HepG2 (cell line): ENCODE measurements around the gene BPIFB2. TPM values are rescaled to one million over a fixed set of nuclear protein-coding genes. Genes with fewer than 3 reads are reported as not detected.

Source experiments
- AGO1 ChIP-seq: fragments of 200-400 bp; formaldehyde crosslinking; IDR thresholded peaks from 2 replicates; pipeline ENCODE4 v1.6.1; 2017; ENCODE audit warnings: mild to moderate bottlenecking, low read depth, low read length, moderate library complexity; ENCODE audit not compliant: poor library complexity, severe bottlenecking
- CBX2 ChIP-seq, 2 experiments: fragments of 200-600 bp in 1 of 2; sonication (generic); formaldehyde crosslinking in 1 of 2; IDR thresholded peaks; 2 replicates each; pipeline versions ENCODE4 v1.7.0 to v1.8.1; 2018 to 2022; ENCODE audit warnings: low read depth in 2 of 2, low read length in 1 of 2, mild to moderate bottlenecking in 1 of 2, missing genetic modification reagents in 1 of 2
- HNRNPLL ChIP-seq: fragments of 200-400 bp; formaldehyde crosslinking; IDR thresholded peaks from 2 replicates; pipeline ENCODE4 v1.6.1; 2017; ENCODE audit warnings: mild to moderate bottlenecking, low read depth, low read length; ENCODE audit not compliant: poor library complexity, severe bottlenecking
- NR2F2 ChIP-seq: IDR thresholded peaks from 2 replicates; pipeline ENCODE4 v1.6.1; 2012; ENCODE audit warnings: low read depth, inconsistent platforms, borderline replicate concordance
- PLRG1 ChIP-seq: fragments of 450-650 bp; conservative IDR thresholded peaks from 2 replicates; pipeline ENCODE4 v1.6.1; 2016
- RBFOX2 ChIP-seq: fragments of 200-400 bp; formaldehyde crosslinking; IDR thresholded peaks from 2 replicates; pipeline ENCODE4 v1.6.1; 2017; ENCODE audit warnings: low read depth, mild to moderate bottlenecking, low read length
- RNF2 ChIP-seq: fragments of 450-650 bp; conservative IDR thresholded peaks from 2 replicates; pipeline ENCODE4 v1.6.1; 2016; ENCODE audit warnings: low read depth
- TARDBP ChIP-seq: sonication (generic); formaldehyde crosslinking; IDR thresholded peaks from 2 replicates; pipeline ENCODE4 v1.8.0; 2022; ENCODE audit warnings: mild to moderate bottlenecking, missing genetic modification reagents
- ZNF282 ChIP-seq: fragments of 450-650 bp; IDR thresholded peaks from 2 replicates; pipeline ENCODE4 v1.6.1; 2018; ENCODE audit not compliant: partially characterized antibody
- polyA plus RNA-seq, 8 experiments: library from polyadenylated mRNA; depleted of rRNA in 3 of 8; stranded (reverse) in 7 of 8; unstranded in 1 of 8; fragments of >200 nt; fragmentation: Illumina TruSeq in 4 of 8; extraction: Trizol in 4 of 8; gene quantifications; 2 replicates each; pipeline versions ENCODE4 v1.2.1 to v1.2.3, GENCODE V29; 2011 to 2016; ENCODE audit warnings: low read depth in 4 of 8, missing spikeins in 1 of 8, mixed read lengths in 1 of 8; ENCODE audit not compliant: insufficient read depth in 1 of 8
- total RNA-seq, 5 experiments: library from RNA; depleted of rRNA; stranded (reverse); fragments of >200 nt; fragmentation: Illumina TruSeq; extraction: Trizol; gene quantifications; 2 replicates each; pipeline ENCODE4 v1.2.3, GENCODE V29; 2016; ENCODE audit warnings: low read depth in 1 of 5
- TF ChIP-seq, protein P1 (sequence below): sonication (generic); formaldehyde crosslinking; IDR thresholded peaks from 2 replicates; pipeline ENCODE4 v1.8.1; 2022; ENCODE audit warnings: mild to moderate bottlenecking, missing genetic modification reagents
- TF ChIP-seq, protein P2 (sequence below): sonication (generic); formaldehyde crosslinking; IDR thresholded peaks from 2 replicates; pipeline ENCODE4 v1.8.0; 2022; ENCODE audit warnings: mild to moderate bottlenecking, missing genetic modification reagents
- TF ChIP-seq, protein P3 (sequence below): sonication (generic); formaldehyde crosslinking; IDR thresholded peaks from 2 replicates; pipeline ENCODE4 v1.8.1; 2023; ENCODE audit warnings: mild to moderate bottlenecking, missing genetic modification reagents
- TF ChIP-seq, protein P4 (sequence below): sonication (generic); IDR thresholded peaks from 2 replicates; pipeline ENCODE4 v1.6.1; 2016; ENCODE audit warnings: low read depth, borderline replicate concordance

The BPIFB2 gene
- total and polyA plus RNA-seq, 2 of the 13 experiments (the other 11 are each of a cell fraction or from before 2014, with no cell fraction given), result 54.5 to 902 TPM

DNA sequence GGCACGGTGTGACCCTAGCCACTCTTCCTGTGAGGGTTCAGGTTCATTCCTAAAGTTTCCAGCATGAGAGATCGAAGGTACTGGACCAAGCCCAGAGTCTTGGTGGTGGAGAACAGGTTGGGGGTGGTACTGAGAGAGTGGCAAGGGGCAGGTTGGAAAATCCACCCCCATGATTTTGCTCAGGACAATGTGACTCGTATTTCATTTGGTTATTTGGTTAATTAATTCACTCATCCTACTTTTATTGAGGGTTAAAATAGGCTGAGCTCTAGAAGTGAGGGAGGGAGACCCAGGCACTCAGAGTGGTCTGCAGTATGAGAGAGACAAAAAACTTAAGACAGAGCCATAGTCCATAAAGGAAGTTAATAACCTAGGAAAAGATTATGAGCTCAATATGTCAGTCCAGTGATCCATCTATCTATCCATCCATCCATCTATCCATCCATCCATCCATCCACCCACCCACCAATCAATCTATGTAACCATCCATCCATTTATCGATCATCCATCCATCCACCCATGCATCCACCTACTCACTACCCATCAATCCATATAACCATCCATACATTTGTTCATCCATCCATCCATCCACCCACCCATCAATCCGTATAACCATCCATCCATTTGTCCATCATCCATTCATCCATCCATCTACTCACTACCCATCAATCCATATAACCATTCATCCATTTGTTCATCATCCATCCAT is 17.3 kb downstream of the BPIFB2 start (continued):
- TF ChIP-seq, protein P1, sequence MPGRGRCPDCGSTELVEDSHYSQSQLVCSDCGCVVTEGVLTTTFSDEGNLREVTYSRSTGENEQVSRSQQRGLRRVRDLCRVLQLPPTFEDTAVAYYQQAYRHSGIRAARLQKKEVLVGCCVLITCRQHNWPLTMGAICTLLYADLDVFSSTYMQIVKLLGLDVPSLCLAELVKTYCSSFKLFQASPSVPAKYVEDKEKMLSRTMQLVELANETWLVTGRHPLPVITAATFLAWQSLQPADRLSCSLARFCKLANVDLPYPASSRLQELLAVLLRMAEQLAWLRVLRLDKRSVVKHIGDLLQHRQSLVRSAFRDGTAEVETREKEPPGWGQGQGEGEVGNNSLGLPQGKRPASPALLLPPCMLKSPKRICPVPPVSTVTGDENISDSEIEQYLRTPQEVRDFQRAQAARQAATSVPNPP (CRISPR knock-in tag), result no peak
- TF ChIP-seq ZNF282 (peak; percentile 75), CBX2 (IDR thresholded peaks at IDR 0.05; ENCODE audit: low read depth, low read length) (no peak), CBX2 (CRISPR knock-in tag; IDR thresholded peaks at IDR 0.05; ENCODE audit: low read depth) (no peak), TARDBP (peak; percentile 60; the same call in 1 of the 2 replicates), NR2F2 (peak; percentile 15; the same call in 1 of the 2 replicates), RBFOX2 (peak; percentile 84), RNF2 (no peak), AGO1 (no peak), HNRNPLL (peak; percentile 79), PLRG1 (0 out of 2 replicates have a peak, but pooled peaks have one; percentile 18)
- TF ChIP-seq, protein P2, sequence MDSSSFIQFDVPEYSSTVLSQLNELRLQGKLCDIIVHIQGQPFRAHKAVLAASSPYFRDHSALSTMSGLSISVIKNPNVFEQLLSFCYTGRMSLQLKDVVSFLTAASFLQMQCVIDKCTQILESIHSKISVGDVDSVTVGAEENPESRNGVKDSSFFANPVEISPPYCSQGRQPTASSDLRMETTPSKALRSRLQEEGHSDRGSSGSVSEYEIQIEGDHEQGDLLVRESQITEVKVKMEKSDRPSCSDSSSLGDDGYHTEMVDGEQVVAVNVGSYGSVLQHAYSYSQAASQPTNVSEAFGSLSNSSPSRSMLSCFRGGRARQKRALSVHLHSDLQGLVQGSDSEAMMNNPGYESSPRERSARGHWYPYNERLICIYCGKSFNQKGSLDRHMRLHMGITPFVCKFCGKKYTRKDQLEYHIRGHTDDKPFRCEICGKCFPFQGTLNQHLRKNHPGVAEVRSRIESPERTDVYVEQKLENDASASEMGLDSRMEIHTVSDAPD, result no peak
- TF ChIP-seq, protein P3, sequence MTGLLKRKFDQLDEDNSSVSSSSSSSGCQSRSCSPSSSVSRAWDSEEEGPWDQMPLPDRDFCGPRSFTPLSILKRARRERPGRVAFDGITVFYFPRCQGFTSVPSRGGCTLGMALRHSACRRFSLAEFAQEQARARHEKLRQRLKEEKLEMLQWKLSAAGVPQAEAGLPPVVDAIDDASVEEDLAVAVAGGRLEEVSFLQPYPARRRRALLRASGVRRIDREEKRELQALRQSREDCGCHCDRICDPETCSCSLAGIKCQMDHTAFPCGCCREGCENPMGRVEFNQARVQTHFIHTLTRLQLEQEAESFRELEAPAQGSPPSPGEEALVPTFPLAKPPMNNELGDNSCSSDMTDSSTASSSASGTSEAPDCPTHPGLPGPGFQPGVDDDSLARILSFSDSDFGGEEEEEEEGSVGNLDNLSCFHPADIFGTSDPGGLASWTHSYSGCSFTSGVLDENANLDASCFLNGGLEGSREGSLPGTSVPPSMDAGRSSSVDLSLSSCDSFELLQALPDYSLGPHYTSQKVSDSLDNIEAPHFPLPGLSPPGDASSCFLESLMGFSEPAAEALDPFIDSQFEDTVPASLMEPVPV, result 0 out of 2 replicates have a peak, but pooled peaks have one; percentile 35
- TF ChIP-seq, protein P4, sequence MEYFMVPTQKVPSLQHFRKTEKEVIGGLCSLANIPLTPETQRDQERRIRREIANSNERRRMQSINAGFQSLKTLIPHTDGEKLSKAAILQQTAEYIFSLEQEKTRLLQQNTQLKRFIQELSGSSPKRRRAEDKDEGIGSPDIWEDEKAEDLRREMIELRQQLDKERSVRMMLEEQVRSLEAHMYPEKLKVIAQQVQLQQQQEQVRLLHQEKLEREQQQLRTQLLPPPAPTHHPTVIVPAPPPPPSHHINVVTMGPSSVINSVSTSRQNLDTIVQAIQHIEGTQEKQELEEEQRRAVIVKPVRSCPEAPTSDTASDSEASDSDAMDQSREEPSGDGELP, result no peak
- TF ChIP-seq, all 625 proteins: peak for 55
